Ishikawa (cell line): ENCODE measurements around the gene RPS23.

Source experiments
- CEBPB ChIP-seq: IDR thresholded peaks from 2 replicates; pipeline ENCODE4 v1.6.1; 2012
- CREB1 ChIP-seq: IDR thresholded peaks from 2 replicates; pipeline ENCODE4 v1.6.1; 2012; ENCODE audit warnings: low read depth
- EGR1 ChIP-seq: IDR thresholded peaks from 2 replicates; pipeline ENCODE4 v1.6.1; 2012
- EP300 ChIP-seq: IDR thresholded peaks from 2 replicates; pipeline ENCODE4 v1.6.1; 2012; ENCODE audit warnings: borderline replicate concordance
- FOXM1 ChIP-seq: IDR thresholded peaks from 2 replicates; pipeline ENCODE4 v1.6.1; 2012; ENCODE audit warnings: low read depth, borderline replicate concordance
- NFIC ChIP-seq: IDR thresholded peaks from 2 replicates; pipeline ENCODE4 v1.6.1; 2012
- RAD21 ChIP-seq: IDR thresholded peaks from 2 replicates; pipeline ENCODE4 v1.6.1; 2012; ENCODE audit warnings: low read depth
- TAF1 ChIP-seq: IDR thresholded peaks from 2 replicates; pipeline ENCODE4 v1.6.1; 2012; ENCODE audit warnings: low read depth, mild to moderate bottlenecking
- TCF12 ChIP-seq: IDR thresholded peaks from 2 replicates; pipeline ENCODE4 v1.6.1; 2012; ENCODE audit warnings: low read depth
- TEAD4 ChIP-seq: IDR thresholded peaks from 2 replicates; pipeline ENCODE4 v1.6.1; 2012
- YY1 ChIP-seq: IDR thresholded peaks from 2 replicates; pipeline ENCODE4 v1.6.1; 2012; ENCODE audit warnings: low read depth
- ZBTB7A ChIP-seq: IDR thresholded peaks from 2 replicates; pipeline ENCODE4 v1.6.1; 2012; ENCODE audit warnings: low read depth
- TF ChIP-seq, protein P1 (sequence below): IDR thresholded peaks from 2 replicates; pipeline ENCODE4 v1.6.1; 2012
- TF ChIP-seq, protein P2 (sequence below): IDR thresholded peaks from 2 replicates; pipeline ENCODE4 v1.6.1; 2012
- TF ChIP-seq, protein P3 (sequence below): IDR thresholded peaks from 2 replicates; pipeline ENCODE4 v1.6.1; 2012; ENCODE audit warnings: low read depth, mild to moderate bottlenecking

The RPS23 gene

DNA sequence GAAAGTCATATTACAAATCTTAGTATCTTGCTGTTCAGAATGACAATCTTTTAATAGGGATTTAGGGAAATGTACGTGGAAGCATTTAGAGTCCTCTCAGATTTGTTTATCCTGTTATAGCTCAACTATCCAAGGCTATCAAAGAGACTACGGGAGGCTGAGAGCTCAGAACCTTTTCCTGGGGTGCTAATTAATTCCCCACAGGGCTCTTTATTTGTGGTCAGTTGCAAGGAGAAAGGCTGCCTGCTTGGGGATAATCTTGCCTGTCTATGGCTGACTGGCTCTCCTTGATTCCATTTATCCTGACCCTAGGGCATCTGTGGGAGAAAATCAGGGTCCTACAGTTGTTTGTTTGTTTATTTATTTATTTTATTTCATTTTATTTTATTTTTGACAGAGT lies 28.0 kb upstream of the RPS23 start:
- TF ChIP-seq TAF1 (no peak), EGR1 (no peak), RAD21 (no peak), NFIC (no peak), YY1 (no peak), CREB1 (no peak), FOXM1 (no peak), CEBPB (no peak), TEAD4 (no peak), ZBTB7A (no peak)
- TF ChIP-seq, protein P1, sequence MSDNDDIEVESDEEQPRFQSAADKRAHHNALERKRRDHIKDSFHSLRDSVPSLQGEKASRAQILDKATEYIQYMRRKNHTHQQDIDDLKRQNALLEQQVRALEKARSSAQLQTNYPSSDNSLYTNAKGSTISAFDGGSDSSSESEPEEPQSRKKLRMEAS = no peak
- TF ChIP-seq, protein P2, sequence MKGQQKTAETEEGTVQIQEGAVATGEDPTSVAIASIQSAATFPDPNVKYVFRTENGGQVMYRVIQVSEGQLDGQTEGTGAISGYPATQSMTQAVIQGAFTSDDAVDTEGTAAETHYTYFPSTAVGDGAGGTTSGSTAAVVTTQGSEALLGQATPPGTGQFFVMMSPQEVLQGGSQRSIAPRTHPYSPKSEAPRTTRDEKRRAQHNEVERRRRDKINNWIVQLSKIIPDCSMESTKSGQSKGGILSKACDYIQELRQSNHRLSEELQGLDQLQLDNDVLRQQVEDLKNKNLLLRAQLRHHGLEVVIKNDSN = no peak
- TF ChIP-seq, protein P3, sequence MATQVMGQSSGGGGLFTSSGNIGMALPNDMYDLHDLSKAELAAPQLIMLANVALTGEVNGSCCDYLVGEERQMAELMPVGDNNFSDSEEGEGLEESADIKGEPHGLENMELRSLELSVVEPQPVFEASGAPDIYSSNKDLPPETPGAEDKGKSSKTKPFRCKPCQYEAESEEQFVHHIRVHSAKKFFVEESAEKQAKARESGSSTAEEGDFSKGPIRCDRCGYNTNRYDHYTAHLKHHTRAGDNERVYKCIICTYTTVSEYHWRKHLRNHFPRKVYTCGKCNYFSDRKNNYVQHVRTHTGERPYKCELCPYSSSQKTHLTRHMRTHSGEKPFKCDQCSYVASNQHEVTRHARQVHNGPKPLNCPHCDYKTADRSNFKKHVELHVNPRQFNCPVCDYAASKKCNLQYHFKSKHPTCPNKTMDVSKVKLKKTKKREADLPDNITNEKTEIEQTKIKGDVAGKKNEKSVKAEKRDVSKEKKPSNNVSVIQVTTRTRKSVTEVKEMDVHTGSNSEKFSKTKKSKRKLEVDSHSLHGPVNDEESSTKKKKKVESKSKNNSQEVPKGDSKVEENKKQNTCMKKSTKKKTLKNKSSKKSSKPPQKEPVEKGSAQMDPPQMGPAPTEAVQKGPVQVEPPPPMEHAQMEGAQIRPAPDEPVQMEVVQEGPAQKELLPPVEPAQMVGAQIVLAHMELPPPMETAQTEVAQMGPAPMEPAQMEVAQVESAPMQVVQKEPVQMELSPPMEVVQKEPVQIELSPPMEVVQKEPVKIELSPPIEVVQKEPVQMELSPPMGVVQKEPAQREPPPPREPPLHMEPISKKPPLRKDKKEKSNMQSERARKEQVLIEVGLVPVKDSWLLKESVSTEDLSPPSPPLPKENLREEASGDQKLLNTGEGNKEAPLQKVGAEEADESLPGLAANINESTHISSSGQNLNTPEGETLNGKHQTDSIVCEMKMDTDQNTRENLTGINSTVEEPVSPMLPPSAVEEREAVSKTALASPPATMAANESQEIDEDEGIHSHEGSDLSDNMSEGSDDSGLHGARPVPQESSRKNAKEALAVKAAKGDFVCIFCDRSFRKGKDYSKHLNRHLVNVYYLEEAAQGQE = no peak

DNA sequence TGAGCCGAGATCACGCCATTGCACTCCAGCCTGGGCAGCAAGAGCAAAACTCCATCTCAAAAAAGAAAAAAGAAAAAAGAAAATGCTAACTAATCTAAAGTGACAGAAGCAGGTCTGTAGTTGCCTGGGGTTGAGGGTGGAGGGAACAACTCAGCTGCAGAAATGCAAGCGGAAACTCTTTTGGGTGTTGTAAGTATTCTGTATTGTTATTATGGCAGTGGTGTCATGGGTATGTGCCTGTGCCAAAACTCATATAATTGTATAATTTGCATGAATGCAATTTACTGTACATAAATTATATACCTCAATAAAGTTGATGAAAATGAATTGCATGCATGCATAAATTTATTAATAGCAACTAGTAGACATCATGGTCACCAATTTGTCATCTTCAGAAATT lies 23.0 kb upstream of the RPS23 start:
- no peak for TF ChIP-seq ZBTB7A
- no peak for TF ChIP-seq TEAD4
- TF ChIP-seq, protein P2 = no peak
- TF ChIP-seq TCF12 = no peak

DNA sequence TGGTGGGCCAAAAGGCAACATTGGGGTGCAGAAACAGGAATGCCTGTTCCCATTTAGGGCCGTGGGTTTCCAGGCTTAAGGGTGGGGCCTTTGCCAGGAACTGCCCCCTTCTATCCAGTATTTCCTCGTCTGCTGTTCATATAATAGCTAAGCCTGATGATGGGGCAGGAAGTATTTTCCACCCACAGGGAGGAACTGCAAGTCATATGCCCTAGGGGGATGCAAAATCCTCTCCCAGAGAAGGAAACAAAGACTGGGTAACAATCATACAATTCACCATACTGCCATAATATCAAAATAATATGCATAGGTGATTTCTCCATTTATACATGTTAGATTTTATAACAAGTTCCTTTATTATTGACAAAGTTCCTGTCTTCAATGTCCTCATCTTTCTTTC lies 20.5 kb upstream of the RPS23 start:
- TF ChIP-seq, protein P2 = no peak
- TF ChIP-seq CREB1 (no peak), TAF1 (no peak), TEAD4 (no peak), RAD21 (no peak), FOXM1 (no peak), ZBTB7A (no peak)
- TF ChIP-seq, protein P3 = no peak
- TF ChIP-seq, protein P1 = no peak

DNA sequence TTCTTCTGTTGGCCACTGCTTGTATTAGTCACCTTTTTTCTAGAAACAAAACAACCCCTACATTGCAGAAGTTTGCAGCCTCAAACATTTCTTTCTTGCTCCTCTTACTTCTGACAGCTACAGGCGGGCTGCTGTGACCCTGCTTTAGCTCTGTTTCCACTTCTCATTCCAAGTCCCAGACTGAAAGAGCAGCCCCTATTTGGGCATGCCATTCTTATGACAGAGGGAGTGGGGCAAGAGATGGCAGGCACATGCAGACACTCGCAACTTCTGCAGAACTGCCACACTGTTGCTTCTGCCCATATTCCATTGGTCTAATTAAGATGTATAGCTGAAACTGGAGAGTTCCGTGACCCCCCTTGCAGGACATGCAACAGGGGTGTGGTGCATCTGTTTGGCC lies 19.6 kb upstream of the RPS23 start:
- TF ChIP-seq FOXM1 (no peak), NFIC (no peak), EP300 (no peak), TCF12 (no peak), TAF1 (no peak), CREB1 (no peak), CEBPB (no peak), EGR1 (no peak), YY1 (no peak), RAD21 (no peak), TEAD4 (no peak), ZBTB7A (no peak)
- TF ChIP-seq, protein P2 = no peak
- TF ChIP-seq, protein P3 = no peak
- TF ChIP-seq, protein P1 = no peak
